PFSK-1 (cell line): Measurements from ENCODE around the gene OR1N1.

Experiments used
- FOXP2 ChIP-seq: optimal IDR thresholded peaks from 2 replicates; pipeline ENCODE3; 2011; ENCODE audit warnings: borderline replicate concordance, control low read depth, inconsistent platforms; ENCODE audit not compliant: insufficient read depth; ENCODE audit errors: extremely low read length, extremely low read depth
- POLR2AphosphoS5 ChIP-seq: IDR thresholded peaks from 2 replicates; pipeline ENCODE4 v1.6.1; 2012; ENCODE audit warnings: low read depth, mild to moderate bottlenecking, control low read depth, low read length, moderate library complexity
- REST ChIP-seq, 2 experiments: IDR thresholded peaks; 2 replicates each; pipeline versions ENCODE4 v1.6.1 to v1.8.0; 2011 to 2012; ENCODE audit warnings: low read depth in 2 of 2, low read length in 2 of 2, control low read depth in 1 of 2, inconsistent platforms in 1 of 2, mild to moderate bottlenecking in 1 of 2, moderate library complexity in 1 of 2; ENCODE audit not compliant: insufficient read depth in 1 of 2
- SIN3A ChIP-seq: IDR thresholded peaks from 2 replicates; pipeline ENCODE4 v1.6.1; 2012; ENCODE audit warnings: mild to moderate bottlenecking, low read length, moderate library complexity, borderline replicate concordance; ENCODE audit not compliant: insufficient read depth
- TAF1 ChIP-seq: IDR thresholded peaks from 2 replicates; pipeline ENCODE4 v1.6.1; 2012; ENCODE audit warnings: low read length, control low read depth, borderline replicate concordance; ENCODE audit not compliant: insufficient read depth

Gene OR1N1

GRCh38 chr9:122519376-122519775 is 7.7 kb downstream of the OR1N1 start:
- TF ChIP-seq POLR2AphosphoS5 (no peak), REST (IDR thresholded peaks at IDR 0.05; ENCODE audit: insufficient read depth in 1 of 2, low read depth in 2 of 2, low read length in 2 of 2) (no peak), SIN3A (no peak), FOXP2 (no peak), TAF1 (no peak)

- TF ChIP-seq TAF1 (no peak), REST (IDR thresholded peaks at IDR 0.05; ENCODE audit: insufficient read depth in 1 of 2, low read depth in 2 of 2, low read length in 2 of 2) (no peak), SIN3A (no peak), FOXP2 (no peak), POLR2AphosphoS5 (no peak)
These were observed 8.3 kb downstream of the OR1N1 start, which contains the start of gene OR1J4 for GRCh38 chr9:122518841-122519240. OR1J4 (plus strand) TSS chr9:122519141; CDS start chr9:122519141, 0 bp downstream.

- no peak for TF ChIP-seq FOXP2
- no peak for TF ChIP-seq SIN3A
- TF ChIP-seq POLR2AphosphoS5, result no peak
- no peak for TF ChIP-seq TAF1
- no peak for TF ChIP-seq REST (IDR thresholded peaks at IDR 0.05; ENCODE audit: insufficient read depth in 1 of 2, low read depth in 2 of 2, low read length in 2 of 2)
These were observed 8.9 kb downstream of the OR1N1 start for GRCh38 chr9:122518226-122518625.

GRCh38 chr9:122510502-122510901 is 16.6 kb downstream of the OR1N1 start, which contains the start of gene OR1J2:
OR1J2 (plus strand) TSS chr9:122510802; CDS start chr9:122510802, 0 bp downstream.
- TF ChIP-seq FOXP2 (no peak), REST (IDR thresholded peaks at IDR 0.05; ENCODE audit: insufficient read depth in 1 of 2, low read depth in 2 of 2, low read length in 2 of 2) (no peak), SIN3A (no peak), TAF1 (no peak), POLR2AphosphoS5 (no peak)

- TF ChIP-seq FOXP2 (no peak), POLR2AphosphoS5 (no peak), REST (IDR thresholded peaks at IDR 0.05; ENCODE audit: insufficient read depth in 1 of 2, low read depth in 2 of 2, low read length in 2 of 2) (no peak), TAF1 (no peak), SIN3A (no peak)
These were observed 20.1 kb downstream of the OR1N1 start for GRCh38 chr9:122506964-122507363.
